ENCODE measurements around the gene MAP3K20. TPM values are rescaled to one million over a fixed set of nuclear protein-coding genes. Genes with fewer than 3 reads are reported as not detected.
A peak's percentile ranks its signal among the peaks of the same experiment; 100 is the strongest.

MAP3K20 gene
- polyA plus RNA-seq, 1 of the 3 experiments (the other 2 are of a cell fraction) = 8.5 TPM

DNA sequence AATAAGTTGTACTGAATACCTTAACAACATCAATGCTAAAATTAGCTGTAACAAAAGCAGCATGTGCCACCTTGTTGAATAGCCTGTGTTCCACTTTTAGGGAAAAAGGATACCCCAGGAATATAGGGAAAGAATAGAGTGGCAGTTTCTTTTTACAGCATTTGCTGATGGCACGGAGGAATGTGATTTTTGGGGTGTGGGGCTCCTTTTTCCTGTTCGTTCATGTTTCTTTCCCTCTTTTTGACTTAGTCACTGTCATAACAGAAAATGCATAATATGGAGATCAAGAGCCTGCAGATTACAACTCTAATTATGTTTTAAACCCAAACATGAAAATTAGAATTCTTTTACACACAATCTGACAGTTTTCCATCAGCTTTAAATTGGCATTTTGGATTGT lies 60.4 kb downstream of the MAP3K20 start:
- peak overlapping the region; percentile 18; the same call in 1 of the 2 replicates for H3K9ac ChIP-seq
- no peak overlapping the region for H2AFZ ChIP-seq (ENCODE audit: low read depth)
- no peaks in the 10 kb centered on the region for H3K27me3 ChIP-seq (ENCODE audit: insufficient read depth)
- no peaks in the 10 kb centered on the region for H4K20me1 ChIP-seq (ENCODE audit: insufficient read depth)
- POLR2A ChIA-PET = no interaction called here
- no peak for DNase-seq
- CTCF ChIA-PET = no interaction called here
- H3K27ac ChIP-seq (ENCODE audit: low read depth in 2 of 2, low read length in 1 of 2) = peak overlapping the region in 1 of 2 experiments; percentile 24; a peak in 1 of 4 replicates
- no peaks in the 10 kb centered on the region for H3K9me3 ChIP-seq
- TF ChIP-seq, protein P1, sequence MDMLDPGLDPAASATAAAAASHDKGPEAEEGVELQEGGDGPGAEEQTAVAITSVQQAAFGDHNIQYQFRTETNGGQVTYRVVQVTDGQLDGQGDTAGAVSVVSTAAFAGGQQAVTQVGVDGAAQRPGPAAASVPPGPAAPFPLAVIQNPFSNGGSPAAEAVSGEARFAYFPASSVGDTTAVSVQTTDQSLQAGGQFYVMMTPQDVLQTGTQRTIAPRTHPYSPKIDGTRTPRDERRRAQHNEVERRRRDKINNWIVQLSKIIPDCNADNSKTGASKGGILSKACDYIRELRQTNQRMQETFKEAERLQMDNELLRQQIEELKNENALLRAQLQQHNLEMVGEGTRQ (IDR thresholded peaks at IDR 0.05; ENCODE audit: borderline replicate concordance, low read depth, low read length) = no peak
- TF ChIP-seq FOSL2 (IDR thresholded peaks at IDR 0.05; ENCODE audit: borderline replicate concordance, low read depth) (no peak), YY1 (IDR thresholded peaks at IDR 0.05; ENCODE audit: low read depth) (no peak), TEAD4 (IDR thresholded peaks at IDR 0.05; ENCODE audit: borderline replicate concordance, insufficient read depth) (no peak), RXRA (IDR thresholded peaks at IDR 0.05; ENCODE audit: borderline replicate concordance, low read depth) (no peak), MEF2A (IDR thresholded peaks at IDR 0.05; ENCODE audit: borderline replicate concordance, low read depth) (no peak), RAD21 (IDR thresholded peaks at IDR 0.05; ENCODE audit: low read length) (no peak), GABPA (IDR thresholded peaks at IDR 0.05; ENCODE audit: low read depth) (no peak), GATA2 (CRISPR knock-in tag; IDR thresholded peaks at IDR 0.05) (no peak)
- TF ChIP-seq, protein P2, sequence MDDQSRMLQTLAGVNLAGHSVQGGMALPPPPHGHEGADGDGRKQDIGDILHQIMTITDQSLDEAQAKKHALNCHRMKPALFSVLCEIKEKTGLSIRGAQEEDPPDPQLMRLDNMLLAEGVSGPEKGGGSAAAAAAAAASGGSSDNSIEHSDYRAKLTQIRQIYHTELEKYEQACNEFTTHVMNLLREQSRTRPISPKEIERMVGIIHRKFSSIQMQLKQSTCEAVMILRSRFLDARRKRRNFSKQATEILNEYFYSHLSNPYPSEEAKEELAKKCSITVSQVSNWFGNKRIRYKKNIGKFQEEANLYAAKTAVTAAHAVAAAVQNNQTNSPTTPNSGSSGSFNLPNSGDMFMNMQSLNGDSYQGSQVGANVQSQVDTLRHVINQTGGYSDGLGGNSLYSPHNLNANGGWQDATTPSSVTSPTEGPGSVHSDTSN (IDR thresholded peaks at IDR 0.05) = no peak
- no peak overlapping the region for H3K4me3 ChIP-seq (ENCODE audit: low read depth in 2 of 2, low read length in 1 of 2)
- peaks cover 0 to 6% of the 10 kb centered on the region in 2 experiments for H3K36me3 ChIP-seq (replicated peaks in 1 of 2; ENCODE audit: control insufficient read depth in 1 of 2, insufficient read depth in 2 of 2, low read length in 1 of 2)
- peaks cover 3% of the 10 kb centered on the region for H3F3A ChIP-seq (replicated peaks; ENCODE audit: insufficient read depth)
- H3K4me2 ChIP-seq = peak overlapping the region; percentile 18; the same call in 1 of the 2 replicates
- peaks cover 26% of the 10 kb centered on the region; the same call in 1 of the 2 replicates for H3K79me2 ChIP-seq (ENCODE audit: insufficient read depth)
- peaks cover 0 to 21% of the 10 kb centered on the region in 2 experiments; a peak in 3 of 4 replicates for H3K4me1 ChIP-seq (ENCODE audit: control insufficient read depth in 1 of 2, insufficient read depth in 2 of 2, low read depth in 1 of 2, low read length in 1 of 2)
- H3K9me2 ChIP-seq = no peaks in the 10 kb centered on the region
- WGBS (ENCODE audit: low lambda C conversion rate) = 82% methylated on average over 2 of the region's 2 CpGs

DNA sequence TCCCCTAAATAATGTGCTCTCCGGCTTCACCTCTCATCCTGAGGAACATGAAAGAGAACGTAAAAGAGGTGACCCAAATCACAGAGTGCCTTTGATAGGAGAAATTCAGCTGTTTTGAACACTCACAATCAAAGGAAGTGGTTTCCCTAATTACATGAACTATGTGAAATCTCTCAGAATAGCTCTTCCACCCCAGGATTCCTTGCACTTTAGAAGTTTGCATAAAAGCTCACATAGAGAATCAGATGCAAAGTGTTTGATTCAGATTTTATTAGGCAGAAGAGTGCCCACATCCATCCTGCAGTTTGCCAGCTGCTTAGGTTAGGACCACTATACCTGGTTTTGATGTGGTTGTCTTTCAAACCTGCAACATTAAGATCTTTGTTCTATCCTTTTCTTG lies 61.0 kb downstream of the MAP3K20 start:
- peaks cover 26% of the 10 kb centered on the region; the same call in 1 of the 2 replicates for H3K79me2 ChIP-seq (ENCODE audit: insufficient read depth)
- no peak overlapping the region for H3K4me3 ChIP-seq (ENCODE audit: low read depth in 2 of 2, low read length in 1 of 2)
- H3K9me2 ChIP-seq = no peaks in the 10 kb centered on the region
- H3K9ac ChIP-seq = peak overlapping the region; percentile 18; the same call in 1 of the 2 replicates
- H2AFZ ChIP-seq (ENCODE audit: low read depth) = no peak overlapping the region
- CTCF ChIA-PET = no interaction called here
- H3K36me3 ChIP-seq (replicated peaks in 1 of 2; ENCODE audit: control insufficient read depth in 1 of 2, insufficient read depth in 2 of 2, low read length in 1 of 2) = peaks cover 0 to 11% of the 10 kb centered on the region in 2 experiments
- no peaks in the 10 kb centered on the region for H3K27me3 ChIP-seq (ENCODE audit: insufficient read depth)
- no peak for DNase-seq
- H3K4me2 ChIP-seq = peak overlapping the region; percentile 18; the same call in 1 of the 2 replicates
- peaks cover 6% of the 10 kb centered on the region for H3F3A ChIP-seq (replicated peaks; ENCODE audit: insufficient read depth)
- POLR2A ChIA-PET = no interaction called here
- H3K4me1 ChIP-seq (ENCODE audit: control insufficient read depth in 1 of 2, insufficient read depth in 2 of 2, low read depth in 1 of 2, low read length in 1 of 2) = peaks cover 0 to 19% of the 10 kb centered on the region in 2 experiments; a peak in 3 of 4 replicates
- 79% methylated on average over 2 of the region's 2 CpGs for WGBS (ENCODE audit: low lambda C conversion rate)
- peak overlapping the region; percentile 22 to 24; a peak in 3 of 4 replicates for H3K27ac ChIP-seq (ENCODE audit: low read depth in 2 of 2, low read length in 1 of 2)
- TF ChIP-seq NFIC (IDR thresholded peaks at IDR 0.05; ENCODE audit: borderline replicate concordance) (no peak), RAD21 (IDR thresholded peaks at IDR 0.05; ENCODE audit: low read length) (no peak), TCF12 (IDR thresholded peaks at IDR 0.05) (no peak), GABPA (IDR thresholded peaks at IDR 0.05; ENCODE audit: low read depth) (no peak), TEAD4 (IDR thresholded peaks at IDR 0.05; ENCODE audit: borderline replicate concordance, insufficient read depth) (no peak), SMC3 (IDR thresholded peaks at IDR 0.05; ENCODE audit: low read depth, low read length) (no peak), FOSL2 (IDR thresholded peaks at IDR 0.05; ENCODE audit: borderline replicate concordance, low read depth) (no peak)
- TF ChIP-seq, protein P3, sequence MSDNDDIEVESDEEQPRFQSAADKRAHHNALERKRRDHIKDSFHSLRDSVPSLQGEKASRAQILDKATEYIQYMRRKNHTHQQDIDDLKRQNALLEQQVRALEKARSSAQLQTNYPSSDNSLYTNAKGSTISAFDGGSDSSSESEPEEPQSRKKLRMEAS (IDR thresholded peaks at IDR 0.05; ENCODE audit: low read depth) = no peak
- peaks cover 5% of the 10 kb centered on the region for H3K9me3 ChIP-seq
- H4K20me1 ChIP-seq (ENCODE audit: insufficient read depth) = no peaks in the 10 kb centered on the region

Measured in SK-N-SH (cell line).